NCI-H187 treated with DMSO at 0.1 percent for 48 hours (cell line): ENCODE measurements around the gene PLIN3.
"Not testable (repeated sequence)": the region's sequence is repeated elsewhere in the genome, so short reads cannot be mapped to it uniquely, and the experiment has no call there.

Experiments
- DNase-seq: peaks from one replicate; lab custom pipeline; 2025; lab: John Stamatoyannopoulos, UW

Gene PLIN3

DNA sequence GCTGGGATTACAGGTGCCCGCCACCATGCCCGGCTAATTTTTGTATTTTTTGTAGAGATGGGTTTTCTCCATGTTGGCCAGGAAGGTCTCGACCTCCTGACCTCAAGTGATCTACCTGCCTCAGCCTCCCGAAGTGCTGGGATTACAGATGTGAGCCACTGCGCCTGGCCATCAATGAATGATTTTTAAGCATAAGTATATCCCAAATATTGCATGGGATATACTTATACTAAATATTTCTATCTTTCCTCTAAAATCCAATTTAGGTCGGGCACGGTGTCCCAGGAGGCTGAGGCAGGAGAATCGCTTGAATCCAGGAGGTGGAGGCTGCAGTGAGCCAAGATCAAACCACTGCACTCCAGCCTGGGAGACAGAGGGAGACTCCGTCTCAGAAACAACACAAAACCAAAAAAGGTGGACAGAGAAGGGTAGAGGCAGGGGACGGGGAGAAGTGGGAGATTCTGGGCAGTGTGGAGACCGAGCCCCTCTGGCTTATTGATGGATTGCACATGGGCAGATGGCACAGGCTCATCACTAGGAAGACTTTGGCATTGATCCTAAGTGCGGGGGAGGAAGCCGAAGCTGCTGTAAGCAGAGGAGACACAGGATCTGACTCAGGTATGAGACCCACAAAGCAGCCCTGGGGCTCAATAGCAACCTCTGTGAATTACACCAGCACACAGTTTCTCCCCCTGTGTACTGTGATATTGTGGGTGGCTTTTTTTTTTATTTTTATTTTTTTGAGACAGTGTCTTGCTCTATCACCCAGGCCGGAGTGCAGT, 21.8 kb upstream of the PLIN3 start:
- no peak for DNase-seq

DNA sequence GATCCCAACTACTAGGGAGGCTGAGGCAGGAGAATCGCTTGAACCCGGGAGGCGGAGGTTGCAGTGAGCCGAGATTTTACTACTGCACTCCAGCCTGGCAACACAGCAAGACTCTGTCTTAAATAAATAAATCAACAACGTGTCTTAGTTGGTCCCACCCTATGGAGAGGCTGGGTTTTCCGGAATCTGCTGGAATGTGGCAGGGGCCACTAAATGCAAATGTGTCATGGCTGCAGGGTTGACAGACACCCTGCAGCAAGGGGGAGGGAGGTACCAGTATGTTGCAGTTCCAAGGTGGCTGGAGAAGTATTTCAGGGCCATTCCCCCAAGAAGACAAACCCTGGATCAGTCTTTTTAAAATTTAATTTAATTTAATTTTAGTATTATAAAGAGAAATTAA, 20.3 kb upstream of the PLIN3 start:
- not testable (repeated sequence) for DNase-seq

DNA sequence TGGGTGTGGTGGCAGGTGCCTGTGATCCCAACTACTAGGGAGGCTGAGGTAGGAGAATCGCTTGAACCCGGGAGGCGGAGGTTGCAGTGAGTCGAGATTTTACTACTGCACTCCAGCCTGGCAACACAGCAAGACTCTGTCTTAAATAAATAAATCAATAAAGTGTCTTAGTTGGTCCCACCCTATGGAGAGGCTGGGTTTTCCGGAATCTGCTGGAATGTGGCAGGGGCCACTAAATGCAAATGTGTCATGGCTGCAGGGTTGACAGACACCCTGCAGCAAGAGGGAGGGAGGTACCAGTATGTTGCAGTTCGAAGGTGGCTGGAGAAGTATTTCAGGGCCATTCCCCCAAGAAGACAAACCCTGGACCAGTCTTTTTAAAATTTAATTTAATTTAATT, 17.5 kb upstream of the PLIN3 start:
- DNase-seq: not testable (repeated sequence)

DNA sequence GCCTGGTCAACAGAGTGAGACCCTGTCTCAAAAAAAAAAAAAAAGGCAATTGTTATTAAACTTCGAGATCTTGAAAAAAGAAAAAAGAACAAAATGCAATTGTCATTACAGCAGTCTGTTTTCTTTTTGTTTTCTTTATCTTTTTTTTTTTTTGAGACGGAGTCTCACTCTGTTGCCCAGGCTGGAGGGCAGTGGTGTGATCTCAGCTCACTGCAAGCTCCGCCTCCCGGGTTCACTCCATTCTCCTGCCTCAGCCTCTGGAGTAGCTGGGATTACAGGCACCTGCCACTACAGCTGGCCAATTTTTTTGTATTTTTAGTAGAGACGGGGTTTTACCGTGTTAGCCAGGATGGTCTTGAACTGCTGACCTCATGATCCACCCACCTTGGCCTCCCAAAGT, 15.4 kb upstream of the PLIN3 start:
- DNase-seq: not testable (repeated sequence)

DNA sequence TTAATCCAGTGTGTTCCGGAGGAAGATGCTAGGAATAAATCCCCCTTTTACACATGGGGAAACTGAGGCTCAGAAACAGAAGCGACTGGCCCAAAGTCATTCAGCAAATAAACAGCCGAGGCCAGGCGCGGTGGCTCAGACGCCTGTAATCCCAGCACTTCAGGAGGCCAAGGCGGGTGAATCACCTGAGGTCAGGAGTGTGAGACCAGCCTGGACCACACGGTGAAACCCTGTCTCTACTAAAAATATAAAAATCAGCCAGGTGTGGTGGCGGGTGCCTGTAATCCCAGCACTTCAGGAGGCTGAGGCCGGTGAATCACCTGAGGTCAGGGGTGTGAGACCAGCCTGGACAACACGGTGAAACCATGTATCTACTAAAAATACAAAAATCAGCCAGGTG, 11.6 kb upstream of the PLIN3 start:
- DNase-seq: no peak

DNA sequence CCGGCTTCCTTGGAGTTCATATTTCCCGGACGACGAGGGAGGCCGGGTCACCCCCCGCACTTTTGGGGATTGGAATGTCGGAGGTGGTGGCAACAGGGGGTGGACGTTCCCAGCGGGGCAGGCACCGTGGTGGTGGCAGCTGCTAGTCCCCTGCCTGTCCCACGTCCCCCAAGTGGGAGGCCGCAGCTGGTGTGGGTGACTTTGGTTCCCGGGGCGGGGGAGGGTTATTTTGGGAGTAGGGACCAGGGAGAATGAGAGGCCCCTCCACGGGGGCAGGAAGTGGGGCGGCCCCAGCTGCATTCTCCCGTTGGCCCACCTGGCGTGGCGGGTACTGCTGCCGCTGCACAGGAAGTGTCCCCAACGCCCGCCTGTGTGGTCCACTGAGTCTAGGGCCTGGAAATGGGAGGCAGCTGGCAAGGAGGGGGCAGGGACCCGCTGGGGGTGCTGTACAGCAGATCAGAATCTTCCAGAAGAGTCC, 11.1 kb upstream of the PLIN3 start:
- DNase-seq: no peak

DNA sequence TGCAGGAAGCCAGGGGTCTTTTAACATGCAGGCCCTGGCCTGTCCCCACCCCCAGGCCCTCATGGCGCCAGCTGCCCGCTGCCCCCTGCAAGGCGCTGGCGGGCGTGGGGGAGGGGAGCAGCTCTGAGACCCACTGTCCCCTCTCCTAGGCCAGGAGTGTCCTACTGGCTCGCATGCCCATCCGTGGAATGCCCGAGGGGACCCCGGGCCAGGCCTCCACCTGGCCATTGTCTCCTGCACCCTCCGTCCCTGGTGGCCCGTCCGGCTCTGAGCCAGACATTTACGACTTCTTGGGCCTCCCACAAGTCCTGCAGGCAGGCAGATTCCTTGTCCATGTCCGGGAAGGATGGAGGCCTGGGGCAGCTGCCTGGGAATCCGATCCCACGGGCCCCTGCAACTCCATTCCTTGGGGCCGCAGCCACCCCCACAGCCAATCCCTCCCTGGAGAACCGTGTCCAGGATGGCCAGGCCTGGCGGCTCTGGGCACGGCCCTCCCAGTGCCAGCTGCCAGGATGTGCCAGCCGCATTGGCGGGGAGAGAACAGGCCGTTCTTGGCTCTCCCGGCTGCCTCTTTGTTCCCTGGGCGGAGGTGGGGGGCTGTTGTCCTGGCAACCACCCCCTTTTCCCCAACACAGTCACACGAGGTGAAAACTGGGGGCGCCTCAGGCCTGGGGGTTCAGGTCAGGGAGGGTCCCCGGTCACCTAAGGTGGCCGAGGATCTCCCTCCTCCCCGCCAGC, 10.5 kb upstream of the PLIN3 start:
- no peak for DNase-seq

DNA sequence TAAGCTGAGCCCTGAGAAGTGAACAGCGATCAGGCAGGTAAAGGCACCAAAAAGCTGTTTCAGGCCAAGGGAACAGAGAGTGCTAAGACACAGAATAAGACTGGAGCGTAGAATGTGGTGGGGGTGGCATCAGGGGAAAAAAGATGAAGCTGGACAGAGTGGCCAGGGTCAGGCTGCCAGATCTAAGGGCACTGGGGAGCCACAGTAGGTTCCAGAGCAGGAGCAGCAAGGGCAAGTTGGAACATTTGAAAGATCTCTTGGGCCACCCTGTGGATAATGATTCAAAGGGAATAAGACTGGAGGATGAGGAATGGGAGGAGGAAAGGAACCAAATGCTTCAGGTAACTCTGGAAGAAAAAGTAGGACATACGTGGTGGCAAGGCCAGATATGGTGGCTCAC, 6.5 kb upstream of the PLIN3 start:
- DNase-seq: no peak

DNA sequence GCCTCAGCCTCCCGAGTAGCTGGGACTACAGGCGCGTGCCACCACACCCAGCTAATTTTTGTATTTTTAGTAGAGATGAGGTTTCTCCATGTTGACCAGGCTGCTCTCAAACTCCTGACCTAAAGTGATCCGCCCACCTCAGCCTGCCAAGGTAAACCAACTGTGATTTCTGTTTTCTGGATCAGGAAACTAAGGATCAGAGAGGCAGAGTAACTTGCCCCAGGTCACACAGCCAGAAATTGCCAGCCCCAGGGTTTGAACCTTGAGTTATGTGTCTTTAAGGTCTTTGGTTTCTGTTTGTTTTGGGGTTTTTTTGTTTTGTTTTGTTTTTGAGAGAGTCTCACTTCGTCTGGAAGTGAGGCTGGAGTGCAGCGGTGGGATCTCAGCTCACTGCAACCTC, 4.2 kb upstream of the PLIN3 start:
- DNase-seq: no peak

DNA sequence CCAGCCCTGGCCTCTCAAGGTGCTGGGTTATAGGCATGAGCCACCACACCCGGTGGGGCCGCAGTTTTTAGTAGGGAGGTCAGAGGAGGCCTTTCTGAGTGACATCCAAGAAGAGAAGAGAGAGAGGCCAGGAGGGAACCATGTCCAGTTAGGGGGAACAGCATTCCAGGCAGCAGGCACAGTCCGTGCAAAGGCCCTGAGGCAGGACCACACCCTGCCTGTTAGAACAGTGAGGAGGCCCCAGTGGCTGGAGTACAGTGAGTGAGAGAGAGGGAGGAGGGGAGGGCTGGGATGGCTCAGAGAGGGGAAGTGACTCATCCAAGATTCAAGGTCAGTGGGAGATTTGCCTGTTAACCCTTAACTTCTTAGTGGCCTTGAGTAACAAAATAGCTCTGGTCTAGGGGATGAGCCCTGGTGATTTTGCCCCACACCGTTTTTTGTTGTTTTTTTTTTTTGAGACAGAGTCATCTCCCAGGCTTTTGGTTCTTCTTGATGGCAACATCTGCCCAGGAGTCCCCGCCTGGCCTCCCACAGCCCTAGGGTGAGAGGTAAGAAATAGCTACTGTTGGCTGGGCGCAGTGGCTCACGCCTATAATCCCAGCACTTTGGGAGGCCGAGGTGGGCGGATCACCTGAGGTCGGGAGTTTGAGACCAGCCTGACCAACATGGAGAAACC, 2.7 kb upstream of the PLIN3 start:
- no peak for DNase-seq

DNA sequence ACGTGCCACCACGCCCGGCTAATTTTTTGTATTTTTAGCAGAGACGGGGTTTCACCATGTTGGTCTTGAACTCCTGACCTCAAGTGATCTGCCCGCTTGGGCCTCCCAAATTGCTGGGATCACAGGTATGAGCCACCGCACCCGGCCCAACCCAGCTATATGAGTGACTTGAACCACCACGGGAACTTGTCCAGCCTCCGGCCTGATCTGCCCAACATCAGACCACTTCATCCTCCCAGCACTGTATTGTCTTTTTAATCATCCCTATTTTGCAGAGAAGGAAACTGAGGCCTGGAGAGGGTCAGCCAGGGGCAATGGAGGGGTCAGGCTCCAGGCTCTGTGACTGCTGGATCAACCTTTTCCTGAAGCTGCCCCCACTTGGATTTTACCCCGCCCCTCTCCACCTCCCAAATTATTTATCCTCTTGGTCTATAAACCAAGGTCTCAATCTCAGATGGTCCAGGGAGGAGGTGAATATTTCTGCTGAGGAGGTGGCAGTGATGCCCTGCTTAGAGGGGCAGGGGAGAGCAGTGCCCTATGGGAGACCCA, 893 bp upstream of the PLIN3 start:
- DNase-seq: no peak

DNA sequence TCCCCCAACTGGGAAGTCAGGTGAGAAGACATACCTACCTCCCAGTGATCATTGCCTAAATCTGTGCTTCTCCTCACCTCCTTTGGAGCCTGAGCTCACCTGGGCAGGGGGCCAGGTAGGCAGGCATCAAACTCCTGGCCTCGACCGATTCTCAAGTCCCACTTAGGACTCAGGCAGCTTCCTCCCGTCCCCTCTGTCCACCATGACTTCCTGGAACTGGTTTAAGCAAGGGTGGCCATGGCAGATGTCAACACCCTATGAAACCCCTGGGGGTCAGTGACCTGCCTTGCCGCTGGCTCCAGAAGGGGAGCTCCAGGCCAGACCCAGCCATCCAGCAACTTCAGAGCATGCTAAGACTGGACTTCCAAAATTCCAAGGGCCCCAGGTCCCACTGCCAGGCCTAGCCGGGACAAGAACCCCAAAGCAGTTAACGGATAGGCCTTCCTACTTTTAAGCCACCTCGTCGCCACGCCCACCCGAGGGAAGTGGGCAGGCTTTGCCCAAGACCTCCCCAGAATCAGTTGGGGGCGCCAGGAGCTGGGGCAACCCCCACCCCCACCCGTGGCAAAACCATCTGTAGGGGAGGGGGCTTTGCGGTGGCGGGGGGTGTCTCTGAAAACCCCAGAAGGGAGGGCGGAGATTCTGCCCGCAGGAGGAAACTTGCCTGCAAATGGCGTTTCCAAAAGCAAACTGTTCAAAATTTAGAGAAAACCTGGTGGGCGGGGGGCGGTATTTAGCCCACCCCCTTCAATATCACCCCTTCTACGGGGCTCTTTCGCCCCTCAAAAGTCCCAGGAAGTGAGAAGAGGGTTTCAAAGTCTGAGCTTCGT, 657 bp downstream of the PLIN3 start:
- DNase-seq: no peak

DNA sequence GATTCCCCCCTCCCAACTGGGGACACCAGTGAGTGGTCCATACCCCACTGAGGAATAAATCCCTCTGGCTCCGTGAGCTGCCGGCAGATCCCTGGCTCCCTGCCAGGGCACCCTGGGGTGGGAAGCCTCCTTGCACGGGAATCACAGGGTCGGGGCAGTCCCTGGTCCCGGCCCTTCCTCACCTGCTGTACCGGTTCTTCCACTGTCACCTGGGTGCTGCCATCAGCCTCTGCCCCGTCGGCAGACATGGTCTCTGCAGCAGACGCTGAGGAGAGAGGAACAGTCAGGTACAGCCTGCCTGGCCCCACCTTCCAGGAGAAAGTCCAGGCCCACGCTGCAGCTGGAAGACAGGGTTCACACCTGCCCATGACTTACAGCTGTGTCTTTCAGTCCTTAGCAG, 6.3 kb downstream of the PLIN3 start:
- no peak for DNase-seq

DNA sequence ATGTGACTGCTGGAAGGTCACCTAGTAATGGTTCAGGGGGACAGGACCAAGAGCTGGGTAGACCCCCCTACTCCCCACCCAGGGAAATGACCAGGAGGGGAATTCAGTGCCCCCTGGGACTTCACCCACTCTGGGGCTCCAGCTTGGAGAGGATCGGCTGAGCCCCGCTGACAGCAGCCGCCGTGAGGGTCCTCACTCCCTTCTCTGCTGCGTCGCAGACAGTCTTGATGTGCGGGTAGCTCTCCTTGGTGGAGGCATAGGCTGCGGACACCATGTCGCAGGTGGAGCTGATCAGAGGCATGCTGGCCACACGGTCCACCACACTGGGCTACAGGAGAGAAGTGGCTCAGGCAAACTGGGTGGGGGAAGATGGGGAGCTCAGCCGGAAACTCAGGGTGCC, 7.8 kb downstream of the PLIN3 start:
- no peak for DNase-seq

DNA sequence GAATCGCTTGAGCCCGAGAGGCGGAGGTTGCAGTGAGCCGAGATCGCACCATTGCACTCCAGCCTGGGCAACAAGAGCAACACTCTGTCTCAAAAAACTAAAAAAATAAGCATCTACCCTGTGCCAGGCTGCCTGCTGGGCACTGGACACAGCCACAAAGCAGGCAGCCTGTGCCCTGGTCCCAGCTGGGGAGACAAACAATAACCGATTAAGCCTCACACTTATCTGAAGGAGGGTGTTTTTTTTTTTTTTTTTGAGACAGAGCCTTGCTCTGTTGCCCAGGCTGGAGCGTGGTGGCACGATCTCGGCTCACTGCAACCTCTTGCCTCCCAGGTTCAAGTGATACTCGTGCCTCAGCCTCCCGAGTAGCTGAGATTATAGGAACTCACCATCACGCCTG, 11.0 kb downstream of the PLIN3 start:
- not testable (repeated sequence) for DNase-seq

DNA sequence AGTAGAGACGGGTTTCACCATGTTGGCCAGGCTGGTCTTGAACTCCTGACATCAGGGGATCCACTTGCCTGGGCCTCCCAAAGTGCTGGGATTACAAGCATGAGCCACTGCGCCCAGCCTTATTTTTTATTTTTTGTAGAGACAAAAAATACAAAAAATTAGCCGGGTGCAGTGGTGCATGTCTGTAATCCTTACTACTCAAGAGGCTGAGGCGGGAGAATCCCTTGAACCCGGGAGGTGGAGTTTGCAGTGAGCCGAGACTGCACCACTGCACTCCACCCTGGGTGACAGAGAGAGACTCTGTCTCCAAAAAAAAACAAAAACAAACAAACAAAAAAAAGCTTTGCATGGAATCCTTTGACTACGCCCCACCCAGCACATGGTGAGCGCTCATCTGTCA, 14.0 kb downstream of the PLIN3 start:
- DNase-seq: not testable (repeated sequence)

DNA sequence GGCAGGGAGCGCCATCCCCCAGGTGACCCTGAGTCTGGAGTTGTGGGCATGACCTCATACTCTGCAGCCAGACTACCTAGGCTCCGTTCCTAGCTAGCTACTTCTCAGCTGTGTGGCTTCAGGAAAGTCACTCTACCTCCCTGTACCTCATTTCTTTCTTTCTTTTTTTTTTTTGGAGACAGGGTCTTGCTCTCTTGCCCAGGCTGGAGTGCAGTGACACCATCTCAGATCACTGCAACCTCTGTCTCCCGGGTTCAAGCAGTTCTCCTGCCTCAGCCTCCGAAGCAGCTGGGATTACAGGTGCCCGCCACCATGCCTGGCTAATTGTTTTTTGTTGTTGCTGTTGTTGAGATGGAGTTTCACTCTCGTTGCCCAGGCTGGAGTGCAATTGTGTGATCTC, 15.0 kb downstream of the PLIN3 start:
- DNase-seq: no peak

DNA sequence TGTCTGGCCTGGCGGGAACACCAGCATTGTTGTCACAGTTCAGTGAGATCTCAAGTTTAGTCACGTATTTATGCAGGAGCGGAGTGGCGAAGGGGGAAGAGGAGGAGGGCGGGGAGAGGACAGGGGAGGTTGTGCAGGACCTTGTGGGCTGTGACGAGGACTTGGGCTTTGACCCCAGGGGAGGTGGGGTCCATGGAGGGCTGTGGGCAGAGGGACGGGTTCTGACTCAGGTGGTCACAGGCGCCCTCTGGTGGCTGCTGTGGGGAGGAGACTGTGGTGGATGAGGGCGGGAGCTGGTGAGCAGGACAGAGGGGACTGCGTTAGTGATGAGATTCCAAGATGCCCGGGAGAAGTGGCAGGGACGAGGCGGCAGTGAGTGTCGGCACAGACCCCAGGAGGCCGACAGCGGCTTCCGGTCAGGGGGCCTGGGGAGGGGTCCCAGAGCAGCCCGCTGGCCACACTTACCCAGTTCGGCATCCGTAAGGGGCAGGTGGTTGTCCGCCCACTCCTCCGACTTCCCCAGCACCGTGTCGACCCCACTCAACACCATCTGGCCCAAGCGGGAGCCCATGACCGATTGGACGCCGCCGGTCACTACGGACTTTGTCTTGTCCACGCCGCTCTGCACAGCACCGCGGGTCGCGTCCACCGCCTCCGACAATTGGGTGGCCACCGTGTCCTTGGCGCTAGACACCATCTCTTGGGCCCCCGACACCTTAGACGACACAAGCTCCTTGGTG, 15.7 kb downstream of the PLIN3 start:
- peak; percentile 22 for DNase-seq

DNA sequence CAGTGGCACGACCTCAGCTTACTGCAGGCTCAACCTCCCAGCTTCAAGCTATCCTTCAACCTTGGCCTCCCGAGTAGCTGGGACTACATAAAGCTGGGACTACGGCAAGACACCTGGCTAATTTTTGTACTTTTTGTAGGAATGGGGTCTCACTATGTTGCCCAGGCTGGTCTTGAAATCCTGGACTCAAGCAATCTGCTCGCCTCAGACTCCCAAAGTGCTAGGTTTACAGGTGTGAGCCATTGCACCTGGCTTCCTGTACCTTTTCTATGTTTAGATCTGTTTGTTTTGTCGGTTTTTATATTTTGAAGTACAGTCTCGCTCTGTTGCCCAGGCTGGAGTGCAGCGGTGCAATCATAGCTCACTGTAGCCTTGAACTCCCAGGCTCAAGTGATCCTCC, 18.4 kb downstream of the PLIN3 start:
- DNase-seq: no peak

DNA sequence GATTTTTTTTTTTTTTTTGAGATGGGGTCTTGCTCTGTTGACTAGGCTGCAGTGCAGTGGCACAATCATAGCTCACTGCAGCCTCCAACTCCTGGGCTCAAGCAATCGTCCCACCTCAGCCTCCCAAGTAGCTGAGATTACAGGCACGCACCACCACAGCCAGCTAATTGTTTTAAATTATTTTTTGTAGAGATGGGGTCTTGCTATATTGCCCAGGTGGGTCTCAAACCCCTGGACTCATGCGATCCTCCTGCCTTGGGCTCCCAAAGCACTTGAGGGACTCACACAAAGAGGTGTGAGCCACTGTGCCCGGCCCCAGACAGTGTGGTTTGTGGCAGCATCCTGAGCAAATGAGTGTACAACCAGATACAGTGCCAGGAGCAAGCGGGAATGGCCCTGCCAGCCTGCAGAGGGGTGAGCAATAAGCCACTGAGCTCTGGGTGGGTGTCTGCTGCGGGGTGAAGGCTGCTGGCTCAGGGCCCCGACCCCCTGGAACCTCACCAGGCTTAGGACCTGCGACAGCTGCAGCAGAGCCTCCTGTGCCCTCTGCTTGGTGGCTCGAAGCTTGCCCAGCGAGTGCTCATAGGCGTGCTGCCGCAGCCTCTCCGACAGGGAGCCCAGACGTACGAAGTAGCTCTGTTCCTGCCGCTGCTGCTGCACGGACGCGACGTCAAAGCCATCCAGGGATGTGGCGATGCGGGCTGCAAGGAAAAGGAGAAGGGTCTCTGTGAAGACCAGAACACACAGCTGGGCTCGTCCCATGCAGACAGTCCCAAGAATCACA, 20.1 kb downstream of the PLIN3 start:
- DNase-seq: no peak
